DND-41 (cell line): Measurements from ENCODE around the gene CTNNAL1.

Experiments
- EZH2 ChIP-seq: IDR thresholded peaks from 3 replicates; pipeline ENCODE4 v1.6.1; 2012; ENCODE audit warnings: borderline replicate concordance, low read depth, mild to moderate bottlenecking, moderate library complexity, low read length, inconsistent platforms; ENCODE audit not compliant: severe bottlenecking
- TF ChIP-seq, protein P1 (sequence below): IDR thresholded peaks from 2 replicates; pipeline ENCODE4 v1.5.1; 2012; ENCODE audit warnings: borderline replicate concordance, low read length, moderate library complexity, mild to moderate bottlenecking; ENCODE audit not compliant: poor library complexity, severe bottlenecking; ENCODE audit errors: extremely low read depth

DNA sequence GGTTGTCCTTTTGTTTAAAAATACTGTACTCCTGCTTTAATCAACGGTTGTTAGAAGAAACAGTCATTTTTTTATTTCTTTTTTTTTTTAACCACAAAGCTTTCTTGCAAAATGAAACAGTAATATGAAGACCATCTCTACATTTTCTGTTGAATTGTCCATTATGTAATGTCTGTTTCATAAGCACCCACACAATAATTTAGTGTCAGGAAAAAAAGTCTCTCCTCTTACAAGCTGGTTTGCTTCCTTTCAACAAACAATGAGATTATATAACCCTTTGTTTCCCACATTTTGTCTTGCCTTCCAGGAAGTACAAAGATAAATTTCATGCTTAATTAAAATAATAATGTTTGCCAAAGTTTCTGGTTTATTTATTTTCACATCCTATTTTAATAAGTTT, 16.7 kb downstream of the CTNNAL1 start:
- no peak for TF ChIP-seq EZH2
- TF ChIP-seq, protein P1, sequence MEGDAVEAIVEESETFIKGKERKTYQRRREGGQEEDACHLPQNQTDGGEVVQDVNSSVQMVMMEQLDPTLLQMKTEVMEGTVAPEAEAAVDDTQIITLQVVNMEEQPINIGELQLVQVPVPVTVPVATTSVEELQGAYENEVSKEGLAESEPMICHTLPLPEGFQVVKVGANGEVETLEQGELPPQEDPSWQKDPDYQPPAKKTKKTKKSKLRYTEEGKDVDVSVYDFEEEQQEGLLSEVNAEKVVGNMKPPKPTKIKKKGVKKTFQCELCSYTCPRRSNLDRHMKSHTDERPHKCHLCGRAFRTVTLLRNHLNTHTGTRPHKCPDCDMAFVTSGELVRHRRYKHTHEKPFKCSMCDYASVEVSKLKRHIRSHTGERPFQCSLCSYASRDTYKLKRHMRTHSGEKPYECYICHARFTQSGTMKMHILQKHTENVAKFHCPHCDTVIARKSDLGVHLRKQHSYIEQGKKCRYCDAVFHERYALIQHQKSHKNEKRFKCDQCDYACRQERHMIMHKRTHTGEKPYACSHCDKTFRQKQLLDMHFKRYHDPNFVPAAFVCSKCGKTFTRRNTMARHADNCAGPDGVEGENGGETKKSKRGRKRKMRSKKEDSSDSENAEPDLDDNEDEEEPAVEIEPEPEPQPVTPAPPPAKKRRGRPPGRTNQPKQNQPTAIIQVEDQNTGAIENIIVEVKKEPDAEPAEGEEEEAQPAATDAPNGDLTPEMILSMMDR = no peak
